ENCODE results near the gene FMN1. TPM values are rescaled to one million over a fixed set of nuclear protein-coding genes. Genes with fewer than 3 reads are reported as not detected.
A peak's percentile ranks its signal among the peaks of the same experiment; 100 is the strongest.

The FMN1 gene
- total RNA-seq, 1 donor from 2014 or later: 7.8 TPM

- no peak for DNase-seq (ENCODE audit: low read depth)
These were observed 138.6 kb downstream of the FMN1 start for GRCh38 chr15:33055962-33056361.

GRCh38 chr15:33051528-33051927 lies 143.0 kb downstream of the FMN1 start:
- DNase-seq (ENCODE audit: low read depth): no peak

- DNase-seq (ENCODE audit: low read depth): no peak
These were observed 146.3 kb downstream of the FMN1 start for GRCh38 chr15:33048255-33048654.

GRCh38 chr15:33047077-33047476 lies 147.4 kb downstream of the FMN1 start:
- no peak for DNase-seq (ENCODE audit: low read depth)

- DNase-seq (ENCODE audit: low read depth): no peak
These were observed 148.2 kb downstream of the FMN1 start for GRCh38 chr15:33046329-33046728.

- DNase-seq (ENCODE audit: low read depth): peak; percentile 62
These were observed 149.3 kb downstream of the FMN1 start for GRCh38 chr15:33045066-33045810.

- no peak for DNase-seq (ENCODE audit: low read depth)
These were observed 149.9 kb downstream of the FMN1 start for GRCh38 chr15:33044598-33044997.

- DNase-seq (ENCODE audit: low read depth): no peak
These were observed 150.9 kb downstream of the FMN1 start for GRCh38 chr15:33043636-33044035.

GRCh38 chr15:33040496-33040895 lies 154.0 kb downstream of the FMN1 start:
- DNase-seq (ENCODE audit: low read depth): no peak

- no peak for DNase-seq (ENCODE audit: low read depth)
These were observed 159.9 kb downstream of the FMN1 start for GRCh38 chr15:33034588-33034987.

GRCh38 chr15:33032053-33032452 lies 162.5 kb downstream of the FMN1 start:
- DNase-seq (ENCODE audit: low read depth): no peak

- DNase-seq (ENCODE audit: low read depth): peak; percentile 47
These were observed 163.1 kb downstream of the FMN1 start for GRCh38 chr15:33031324-33031821.

GRCh38 chr15:33030315-33030714 lies 164.2 kb downstream of the FMN1 start:
- no peak for DNase-seq (ENCODE audit: low read depth)

- peak; percentile 34 for DNase-seq (ENCODE audit: low read depth)
These were observed 165.3 kb downstream of the FMN1 start for GRCh38 chr15:33029109-33029652.

- no peak for DNase-seq (ENCODE audit: low read depth)
These were observed 166.0 kb downstream of the FMN1 start for GRCh38 chr15:33028495-33028894.

GRCh38 chr15:33027306-33028035 lies 167.0 kb downstream of the FMN1 start:
- no peak for DNase-seq (ENCODE audit: low read depth)

- no peak for DNase-seq (ENCODE audit: low read depth)
These were observed 167.9 kb downstream of the FMN1 start for GRCh38 chr15:33026614-33027013.

- DNase-seq (ENCODE audit: low read depth): peak; percentile 49
These were observed 171.9 kb downstream of the FMN1 start for GRCh38 chr15:33022629-33023028.

GRCh38 chr15:33021806-33022389 lies 172.6 kb downstream of the FMN1 start:
- DNase-seq (ENCODE audit: low read depth): peak; percentile 63

GRCh38 chr15:33019354-33019981 lies 175.0 kb downstream of the FMN1 start:
- no peak for DNase-seq (ENCODE audit: low read depth)

- DNase-seq (ENCODE audit: low read depth): no peak
These were observed 178.0 kb downstream of the FMN1 start for GRCh38 chr15:33016405-33017024.

Data from renal cortical epithelial cell (primary cell).